ENCODE measurements around the gene EN2.

DNA sequence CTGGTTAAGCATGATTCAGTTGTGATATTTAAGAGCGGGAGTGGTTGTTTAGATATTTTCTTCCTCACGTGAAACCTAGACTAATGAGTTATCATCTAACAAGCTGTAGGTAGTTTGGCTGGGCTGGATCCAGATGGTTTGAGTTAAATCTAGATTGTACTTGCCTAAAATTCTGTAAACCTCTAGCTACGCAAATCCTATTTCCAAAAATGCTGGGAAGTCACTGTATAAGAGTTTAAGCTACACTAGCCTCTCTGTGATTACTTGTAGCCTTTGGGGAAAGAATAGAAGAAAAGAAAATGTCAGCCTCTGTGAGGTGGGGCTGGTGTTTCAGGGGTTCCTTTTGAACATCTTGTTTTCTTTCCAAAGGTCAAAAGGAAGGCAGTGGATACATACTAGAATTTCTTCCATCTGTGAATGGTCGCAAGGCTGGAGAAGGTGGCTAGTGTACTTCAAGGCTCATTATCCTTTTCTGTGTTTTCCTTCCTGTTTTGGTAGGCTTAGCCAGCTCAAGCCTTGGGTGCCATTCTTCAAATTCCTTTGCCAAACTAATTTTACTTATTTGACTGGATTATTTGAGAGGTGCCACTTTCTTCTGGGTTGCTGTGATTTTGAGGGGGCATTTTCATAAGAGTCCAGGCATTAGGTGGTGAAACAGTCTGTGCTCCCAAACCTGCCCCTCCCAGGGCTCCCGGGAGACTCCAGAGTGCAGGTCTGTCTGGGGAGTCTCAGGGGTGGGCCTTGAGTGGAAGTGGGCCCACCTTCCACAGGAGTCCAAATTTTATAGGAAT lies 5.2 kb upstream of the EN2 start:
- TF ChIP-seq, protein P1, sequence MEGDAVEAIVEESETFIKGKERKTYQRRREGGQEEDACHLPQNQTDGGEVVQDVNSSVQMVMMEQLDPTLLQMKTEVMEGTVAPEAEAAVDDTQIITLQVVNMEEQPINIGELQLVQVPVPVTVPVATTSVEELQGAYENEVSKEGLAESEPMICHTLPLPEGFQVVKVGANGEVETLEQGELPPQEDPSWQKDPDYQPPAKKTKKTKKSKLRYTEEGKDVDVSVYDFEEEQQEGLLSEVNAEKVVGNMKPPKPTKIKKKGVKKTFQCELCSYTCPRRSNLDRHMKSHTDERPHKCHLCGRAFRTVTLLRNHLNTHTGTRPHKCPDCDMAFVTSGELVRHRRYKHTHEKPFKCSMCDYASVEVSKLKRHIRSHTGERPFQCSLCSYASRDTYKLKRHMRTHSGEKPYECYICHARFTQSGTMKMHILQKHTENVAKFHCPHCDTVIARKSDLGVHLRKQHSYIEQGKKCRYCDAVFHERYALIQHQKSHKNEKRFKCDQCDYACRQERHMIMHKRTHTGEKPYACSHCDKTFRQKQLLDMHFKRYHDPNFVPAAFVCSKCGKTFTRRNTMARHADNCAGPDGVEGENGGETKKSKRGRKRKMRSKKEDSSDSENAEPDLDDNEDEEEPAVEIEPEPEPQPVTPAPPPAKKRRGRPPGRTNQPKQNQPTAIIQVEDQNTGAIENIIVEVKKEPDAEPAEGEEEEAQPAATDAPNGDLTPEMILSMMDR (IDR thresholded peaks at IDR 0.05) = no peak
- no peak for TF ChIP-seq EP300 (IDR thresholded peaks at IDR 0.05)
- TF ChIP-seq POLR2A (IDR thresholded peaks at IDR 0.05) = no peak

All from gastroesophageal sphincter (tissue), 3 donors.